ENCODE measurements around the gene TP53I11.

TP53I11 gene

GRCh38 chr11:44992774-44993173, 42.1 kb upstream of the TP53I11 start:
- Histone ChIP-seq H3K27ac (no peak overlapping the region), H3K4me3 (no peak overlapping the region)
- DNase-seq (ENCODE audit: low spot score): no peak
- TF ChIP-seq CTCF (IDR thresholded peaks at IDR 0.05): no peak

GRCh38 chr11:44992181-44992582, 41.5 kb upstream of the TP53I11 start:
- TF ChIP-seq CTCF (IDR thresholded peaks at IDR 0.05): no peak
- DNase-seq (ENCODE audit: low spot score): no peak
- Histone ChIP-seq H3K27ac (no peak overlapping the region), H3K4me3 (no peak overlapping the region)

- no peak overlapping the region for H3K4me3 ChIP-seq
- H3K27ac ChIP-seq: no peak overlapping the region
- peak; percentile 16 for DNase-seq (ENCODE audit: low spot score)
- no peak for TF ChIP-seq CTCF (IDR thresholded peaks at IDR 0.05)
Observed at GRCh38 chr11:44990665-44991064, 40.0 kb upstream of the TP53I11 start.

- Histone ChIP-seq H3K4me3 (no peak overlapping the region), H3K27ac (peak overlapping the region in 1 of 2 donors; percentile 33)
- DNase-seq (ENCODE audit: low spot score): peak; percentile 83
- TF ChIP-seq CTCF (IDR thresholded peaks at IDR 0.05): no peak
Observed at GRCh38 chr11:44989831-44990566, 39.3 kb upstream of the TP53I11 start.

- DNase-seq (ENCODE audit: low spot score): no peak
- TF ChIP-seq CTCF (IDR thresholded peaks at IDR 0.05): no peak
- no peak overlapping the region for H3K4me3 ChIP-seq
- no peak overlapping the region for H3K27ac ChIP-seq
Observed at GRCh38 chr11:44988981-44989635, 38.4 kb upstream of the TP53I11 start.

- peak; percentile 21 for DNase-seq (ENCODE audit: low spot score)
- no peak for TF ChIP-seq CTCF (IDR thresholded peaks at IDR 0.05)
- H3K4me3 ChIP-seq: no peak overlapping the region
- no peak overlapping the region for H3K27ac ChIP-seq
Observed at GRCh38 chr11:44988111-44988510, 37.4 kb upstream of the TP53I11 start.

GRCh38 chr11:44987506-44987905, 36.8 kb upstream of the TP53I11 start:
- Histone ChIP-seq H3K4me3 (no peak overlapping the region), H3K27ac (no peak overlapping the region)
- DNase-seq (ENCODE audit: low spot score): peak; percentile 66
- no peak for TF ChIP-seq CTCF (IDR thresholded peaks at IDR 0.05)
